ENCODE data around the gene DNAJC16. TPM values are rescaled to one million over a fixed set of nuclear protein-coding genes. Genes with fewer than 3 reads are reported as not detected.
"Not testable (repeated sequence)": the region's sequence is repeated elsewhere in the genome, so short reads cannot be mapped to it uniquely, and the experiment has no call there.

The DNAJC16 gene
- polyA plus RNA-seq (2012; ENCODE audit: missing spikeins), result 6.6 TPM

DNA sequence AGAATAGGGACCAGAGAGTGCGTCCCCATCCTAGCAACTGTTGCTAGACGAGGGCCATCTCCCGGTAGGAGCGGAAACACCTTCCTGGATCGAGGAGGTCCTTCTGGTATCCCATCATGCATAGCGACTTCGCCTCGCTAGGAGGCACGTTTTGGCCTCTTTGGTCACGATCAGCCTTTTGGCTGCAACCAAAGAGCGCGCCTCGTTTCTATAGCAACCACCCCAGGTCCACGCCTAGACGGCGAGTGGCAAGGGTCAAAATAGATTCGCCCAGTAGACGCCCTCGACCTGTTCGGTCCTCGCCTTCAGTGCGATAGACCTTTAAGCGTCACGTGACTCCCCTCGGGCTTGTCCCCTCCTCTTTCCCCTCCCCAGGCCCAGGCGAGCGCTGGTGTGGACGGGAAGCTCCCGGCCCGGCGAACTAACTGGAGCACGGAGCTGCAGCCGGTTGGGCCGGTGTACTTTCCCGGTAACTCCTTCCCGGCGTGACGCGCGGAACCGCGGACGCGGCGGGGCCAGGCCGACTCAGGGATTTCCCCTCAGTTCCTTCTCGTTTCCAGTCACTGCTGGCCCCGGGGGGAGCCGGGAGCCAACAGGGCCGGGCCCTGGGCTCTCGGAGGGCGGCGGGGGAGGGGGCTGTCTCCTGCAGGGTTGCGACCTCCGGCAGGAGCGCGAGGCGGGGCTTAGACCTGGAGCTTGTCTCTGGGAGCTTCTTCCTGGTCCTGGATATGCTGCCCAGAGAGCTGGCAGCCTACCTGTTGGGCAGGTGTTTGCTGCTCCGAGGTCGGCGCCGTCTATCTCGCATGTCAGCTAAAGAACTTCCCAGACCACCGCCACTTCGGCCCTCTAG, at the start of gene DNAJC16:
Gene DNAJC16 (plus strand): TSS at position 359 of the 850 bp plus-strand sequence. CDS start 2,258 bp downstream, outside the sequence.
- peak; percentile 86 for DNase-seq (ENCODE audit: insufficient read length)
- no peak; the same call in 1 of the 2 replicates for TF ChIP-seq TAF1 (IDR thresholded peaks at IDR 0.05; ENCODE audit: borderline replicate concordance, low read depth, low read length)
- peak; percentile 68; the same call in 1 of the 2 replicates for TF ChIP-seq POLR2AphosphoS5 (IDR thresholded peaks at IDR 0.05; ENCODE audit: low read depth, low read length)
- peak; percentile 72 for TF ChIP-seq POLR2A (IDR thresholded peaks at IDR 0.05; ENCODE audit: low read depth, low read length)
- peak; percentile 100 for FAIRE-seq

DNA sequence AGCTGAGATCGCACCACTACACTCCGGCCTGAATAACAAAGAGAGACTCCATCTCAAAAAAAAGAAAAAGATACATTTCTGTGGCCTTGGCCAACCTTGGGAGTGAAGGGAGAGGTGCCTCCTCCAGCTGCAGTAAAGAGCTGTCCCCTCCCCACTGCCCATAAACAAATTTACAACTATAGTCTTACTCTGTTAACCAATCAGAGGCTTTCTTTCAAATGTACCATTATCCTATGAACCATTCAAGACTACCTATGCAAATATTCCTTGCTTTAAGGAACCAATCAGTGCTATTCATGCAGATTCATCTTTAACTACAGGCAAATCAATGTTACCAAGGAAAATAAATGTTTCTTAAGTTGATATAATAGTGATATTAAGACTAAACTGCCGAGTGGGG, 49.7 kb upstream of the DNAJC16 start:
- no peak for FAIRE-seq
- TF ChIP-seq TAF1 (IDR thresholded peaks at IDR 0.05; ENCODE audit: borderline replicate concordance, low read depth, low read length), result no peak
- TF ChIP-seq POLR2A (IDR thresholded peaks at IDR 0.05; ENCODE audit: low read depth, low read length), result no peak
- TF ChIP-seq POLR2AphosphoS5 (IDR thresholded peaks at IDR 0.05; ENCODE audit: low read depth, low read length), result no peak
- DNase-seq (ENCODE audit: insufficient read length), result no peak

DNA sequence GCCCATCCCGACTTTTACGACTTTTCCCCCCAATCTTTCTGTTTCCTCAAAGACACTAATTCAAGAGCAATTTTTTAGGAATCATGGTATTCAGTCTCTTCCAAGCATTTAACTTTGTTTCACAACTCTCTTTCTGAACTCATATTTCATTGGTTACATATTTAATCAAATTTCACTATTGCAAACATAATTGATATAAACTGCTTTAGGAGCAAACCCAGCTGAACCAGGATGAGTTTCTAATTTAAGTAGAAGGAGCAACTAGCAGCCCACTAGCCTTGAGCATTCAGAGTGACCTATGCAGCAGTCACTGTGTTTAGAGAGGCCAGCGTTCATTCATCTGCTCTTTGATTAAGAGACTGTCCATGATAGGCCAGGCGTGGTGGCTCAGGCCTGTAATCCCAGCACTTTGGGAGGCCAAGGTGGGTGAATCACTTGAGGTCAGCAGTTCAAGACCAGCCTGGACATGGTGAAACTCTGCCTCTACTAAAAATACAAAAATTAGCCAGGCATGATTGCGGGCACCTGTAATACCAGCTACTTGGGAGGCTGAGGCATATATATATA, 48.9 kb upstream of the DNAJC16 start:
- DNase-seq (ENCODE audit: insufficient read length) (no peak), FAIRE-seq (no peak)
- TF ChIP-seq POLR2AphosphoS5 (IDR thresholded peaks at IDR 0.05; ENCODE audit: low read depth, low read length), result no peak
- no peak for TF ChIP-seq POLR2A (IDR thresholded peaks at IDR 0.05; ENCODE audit: low read depth, low read length)
- TF ChIP-seq TAF1 (IDR thresholded peaks at IDR 0.05; ENCODE audit: borderline replicate concordance, low read depth, low read length), result no peak

DNA sequence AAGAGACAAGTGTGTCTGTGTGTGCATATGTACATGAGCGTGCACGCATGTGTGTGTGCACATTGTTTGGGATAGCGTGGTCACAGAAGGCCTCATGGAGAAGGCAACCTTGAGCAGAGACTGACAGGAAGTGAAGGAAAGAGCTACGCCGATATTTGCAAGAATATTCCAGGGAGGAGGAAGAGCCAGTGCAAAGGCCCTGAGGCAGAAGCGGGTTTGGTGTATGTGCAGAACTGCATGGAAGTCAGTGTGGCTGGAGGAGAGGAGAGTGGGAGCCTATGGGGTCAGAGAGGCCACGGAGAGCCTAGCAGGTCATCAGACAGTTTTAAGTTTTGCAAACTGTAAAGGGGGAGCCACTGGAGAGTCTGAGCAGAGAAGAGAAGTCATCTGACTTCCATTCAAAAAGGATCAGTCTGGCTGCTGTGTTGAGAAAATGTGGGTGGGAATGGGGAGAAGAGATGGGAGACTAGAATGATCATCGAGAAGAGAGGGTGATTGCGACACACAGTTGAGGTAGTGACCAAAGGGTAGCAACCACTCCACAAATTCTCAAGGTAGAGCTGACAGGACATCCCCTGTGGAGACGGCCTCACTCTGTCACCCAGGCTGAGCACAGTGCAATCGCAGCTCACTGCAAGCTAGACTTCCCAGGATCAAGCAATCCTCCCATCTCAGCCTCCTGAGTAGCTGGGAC, 46.8 kb upstream of the DNAJC16 start:
- FAIRE-seq, result no peak
- no peak for TF ChIP-seq POLR2AphosphoS5 (IDR thresholded peaks at IDR 0.05; ENCODE audit: low read depth, low read length)
- no peak for TF ChIP-seq POLR2A (IDR thresholded peaks at IDR 0.05; ENCODE audit: low read depth, low read length)
- no peak for TF ChIP-seq TAF1 (IDR thresholded peaks at IDR 0.05; ENCODE audit: borderline replicate concordance, low read depth, low read length)

DNA sequence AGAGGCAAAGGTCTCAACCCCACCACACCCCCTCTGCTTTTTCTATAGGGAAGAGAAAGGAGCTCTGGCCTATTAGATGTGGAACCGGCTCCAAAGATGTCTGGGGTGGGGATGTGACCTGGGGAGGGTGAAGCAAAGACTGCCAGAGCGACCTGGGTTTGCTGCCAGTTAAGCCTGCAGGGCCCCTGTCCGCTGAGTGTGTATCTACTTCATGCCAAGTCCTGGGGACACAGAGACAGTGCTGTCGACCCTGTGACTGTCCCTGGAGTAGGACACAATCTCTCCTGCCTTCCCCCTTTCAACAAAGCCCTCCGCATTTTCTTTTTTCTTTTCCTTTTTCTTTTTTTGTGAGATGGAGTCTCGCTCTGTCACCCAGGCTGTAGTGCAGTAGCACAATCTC, 44.2 kb upstream of the DNAJC16 start:
- not testable (repeated sequence) for DNase-seq (ENCODE audit: insufficient read length); FAIRE-seq

More for the DNA sequence above, 46.8 kb upstream of the DNAJC16 start:
- DNase-seq (ENCODE audit: insufficient read length), result no peak

DNA sequence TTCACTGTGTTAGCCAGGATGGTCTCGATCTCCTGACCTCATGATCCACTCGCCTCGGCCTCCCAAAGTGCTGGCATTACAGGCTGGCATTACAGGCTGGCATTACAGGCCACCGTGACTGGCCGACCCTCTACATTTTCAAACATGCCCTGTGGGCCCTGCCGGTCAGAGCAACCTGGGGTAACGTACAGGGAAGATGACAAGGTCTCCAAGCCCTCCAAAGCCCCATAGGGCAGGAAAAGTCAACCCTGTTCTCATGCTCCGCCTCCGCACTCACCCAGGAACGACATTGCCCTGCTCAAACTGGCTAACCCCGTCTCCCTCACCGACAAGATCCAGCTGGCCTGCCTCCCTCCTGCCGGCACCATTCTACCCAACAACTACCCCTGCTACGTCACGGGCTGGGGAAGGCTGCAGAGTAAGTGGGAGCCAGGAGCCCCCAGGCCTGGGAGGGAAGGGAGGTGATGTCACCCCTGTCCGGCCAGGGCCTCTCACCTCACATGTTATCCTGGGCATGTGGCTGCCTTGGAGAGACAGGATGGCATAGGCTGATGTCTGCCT, 43.6 kb upstream of the DNAJC16 start:
- not testable (repeated sequence) for FAIRE-seq; DNase-seq (ENCODE audit: insufficient read length)

DNA sequence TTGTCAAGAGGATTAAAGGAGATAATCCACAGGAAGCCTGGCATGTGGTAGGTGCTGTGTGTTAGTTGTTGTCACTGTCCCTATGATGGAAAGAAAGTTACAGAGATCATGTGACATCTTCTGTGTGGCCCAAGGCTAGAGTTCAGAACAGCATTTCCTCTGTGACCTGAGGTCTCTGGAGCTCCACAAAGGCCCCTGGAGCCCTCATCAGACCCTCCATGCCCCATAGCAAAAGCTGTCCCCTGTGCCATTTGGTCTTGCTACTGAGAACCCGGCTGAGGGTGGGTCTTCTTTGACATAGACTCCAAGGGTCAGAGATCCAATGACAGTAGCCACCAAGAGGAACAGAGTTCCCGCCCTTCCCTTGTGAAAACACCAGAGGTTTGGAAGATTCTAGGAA, 42.7 kb upstream of the DNAJC16 start:
- FAIRE-seq (no peak), DNase-seq (ENCODE audit: insufficient read length) (no peak)
- TF ChIP-seq POLR2A (IDR thresholded peaks at IDR 0.05; ENCODE audit: low read depth, low read length) (no peak), POLR2AphosphoS5 (IDR thresholded peaks at IDR 0.05; ENCODE audit: low read depth, low read length) (no peak), TAF1 (IDR thresholded peaks at IDR 0.05; ENCODE audit: borderline replicate concordance, low read depth, low read length) (no peak)

DNA sequence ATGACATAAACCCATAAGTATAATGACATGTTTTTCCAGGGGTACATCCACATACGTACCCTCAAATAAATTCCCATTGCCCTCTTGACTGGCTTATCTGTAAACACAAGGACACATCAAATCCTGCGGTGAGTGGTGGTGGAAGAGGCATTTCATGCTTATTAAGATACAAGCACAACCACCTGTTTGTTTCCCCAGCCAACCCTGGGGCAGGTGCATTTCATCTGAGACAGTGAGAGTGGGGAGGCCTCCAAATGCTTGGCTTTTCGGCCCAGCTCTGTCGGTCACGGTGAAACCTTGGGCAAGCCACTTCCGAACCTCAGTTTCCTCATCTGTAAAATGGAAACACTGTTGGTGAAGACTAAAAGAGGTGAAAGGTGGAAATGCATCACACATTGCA, 42.2 kb upstream of the DNAJC16 start:
- not testable (repeated sequence) for DNase-seq (ENCODE audit: insufficient read length); FAIRE-seq

DNA sequence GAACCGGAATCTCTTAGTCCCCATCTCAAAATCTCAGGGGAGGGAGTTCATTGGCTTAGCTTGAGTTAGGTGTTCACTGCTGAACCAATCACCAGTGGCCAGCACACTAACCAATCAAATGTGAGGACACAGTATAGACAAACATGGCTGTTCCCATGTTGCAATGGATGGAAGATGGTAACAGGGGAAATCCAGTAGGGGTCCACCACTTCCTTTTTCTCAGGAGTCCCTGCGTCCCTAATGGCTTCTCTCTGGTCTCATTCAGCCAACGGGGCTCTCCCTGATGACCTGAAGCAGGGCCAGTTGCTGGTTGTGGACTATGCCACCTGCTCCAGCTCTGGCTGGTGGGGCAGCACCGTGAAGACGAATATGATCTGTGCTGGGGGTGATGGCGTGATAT, 41.0 kb upstream of the DNAJC16 start:
- DNase-seq (ENCODE audit: insufficient read length), result no peak
- TF ChIP-seq POLR2AphosphoS5 (IDR thresholded peaks at IDR 0.05; ENCODE audit: low read depth, low read length), result no peak
- no peak for TF ChIP-seq POLR2A (IDR thresholded peaks at IDR 0.05; ENCODE audit: low read depth, low read length)
- no peak for TF ChIP-seq TAF1 (IDR thresholded peaks at IDR 0.05; ENCODE audit: borderline replicate concordance, low read depth, low read length)
- FAIRE-seq, result no peak

DNA sequence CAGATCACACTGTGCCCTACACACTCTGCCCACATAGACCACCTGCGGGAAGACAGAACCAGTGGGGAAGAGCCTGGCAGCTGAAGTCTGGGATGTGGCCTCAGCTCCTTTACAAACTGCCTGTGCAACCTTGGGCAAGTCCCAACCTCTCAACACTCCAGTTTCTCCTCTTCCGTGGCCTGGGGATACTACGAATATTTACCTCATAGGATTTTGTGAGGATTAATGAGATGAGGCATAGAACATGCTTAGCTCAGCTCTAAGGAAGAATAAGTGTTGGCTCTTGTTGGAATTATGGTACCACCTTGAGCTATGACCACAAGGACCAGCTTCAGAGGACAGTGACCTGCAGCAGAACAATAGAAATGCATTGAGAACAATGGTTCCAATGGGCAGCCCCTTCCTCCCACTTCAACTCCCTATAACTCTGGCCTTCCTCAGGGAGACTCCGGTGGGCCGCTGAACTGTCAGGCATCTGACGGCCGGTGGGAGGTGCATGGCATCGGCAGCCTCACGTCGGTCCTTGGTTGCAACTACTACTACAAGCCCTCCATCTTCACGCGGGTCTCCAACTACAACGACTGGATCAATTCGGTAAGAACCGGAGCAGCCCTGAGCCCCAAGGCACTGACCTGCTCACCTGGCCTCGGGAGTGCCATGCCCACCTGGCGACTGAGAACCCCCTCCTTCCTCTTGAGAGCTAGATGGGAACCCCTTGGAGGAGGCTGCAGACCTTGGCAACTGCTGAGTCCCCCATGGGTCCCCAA, 39.6 kb upstream of the DNAJC16 start:
- peak; percentile 82 for FAIRE-seq
- DNase-seq (ENCODE audit: insufficient read length), result not testable (repeated sequence)

DNA sequence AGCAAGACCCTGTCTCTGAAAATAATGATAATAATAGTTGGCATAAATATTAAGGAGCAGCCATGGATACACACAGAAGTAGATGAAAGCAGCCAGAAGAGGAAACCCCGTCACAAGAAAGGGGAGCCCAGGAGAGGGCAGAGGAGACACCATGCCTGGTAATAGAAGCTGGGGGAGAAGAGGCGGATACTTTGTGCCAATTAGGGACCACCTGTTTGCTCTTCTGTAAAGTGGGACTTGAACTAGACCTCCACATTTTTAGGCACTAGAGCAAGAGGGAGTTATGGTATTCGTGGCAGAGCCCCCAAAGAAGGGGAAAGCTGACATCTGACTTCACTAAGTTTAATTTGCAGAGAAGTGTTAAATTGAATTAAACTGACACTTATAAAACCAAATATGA, 38.3 kb upstream of the DNAJC16 start:
- no peak for FAIRE-seq
- DNase-seq (ENCODE audit: insufficient read length), result no peak
- TF ChIP-seq POLR2AphosphoS5 (IDR thresholded peaks at IDR 0.05; ENCODE audit: low read depth, low read length), result no peak
- no peak for TF ChIP-seq POLR2A (IDR thresholded peaks at IDR 0.05; ENCODE audit: low read depth, low read length)

Data from GM12892 (cell line).